HCEC 1CT (cell line): ENCODE measurements around the gene MCRIP2.
A peak's percentile ranks its signal among the peaks of the same experiment; 100 is the strongest.

Source experiments
- DNase-seq: peaks from one replicate; pipeline ENCODE4 v3.0.0-alpha.2; 2017

Gene MCRIP2

GRCh38 chr16:649631-650030 lies 8.0 kb downstream of the MCRIP2 start:
- DNase-seq, result no peak

GRCh38 chr16:651844-652243 lies 10.2 kb downstream of the MCRIP2 start:
- DNase-seq, result no peak

- no peak for DNase-seq
Observed at GRCh38 chr16:652454-653305, 11.1 kb downstream of the MCRIP2 start.

- DNase-seq, result no peak
Observed at GRCh38 chr16:654034-654433, 12.4 kb downstream of the MCRIP2 start.

- DNase-seq, result no peak
Observed at GRCh38 chr16:657487-657886, 15.9 kb downstream of the MCRIP2 start.

GRCh38 chr16:658679-659571 lies 17.3 kb downstream of the MCRIP2 start:
- DNase-seq, result no peak

GRCh38 chr16:659618-660017 lies 18.0 kb downstream of the MCRIP2 start:
- DNase-seq, result no peak

GRCh38 chr16:660132-660458 lies 18.5 kb downstream of the MCRIP2 start:
- DNase-seq, result no peak

- DNase-seq, result peak; percentile 77
Observed at GRCh38 chr16:660459-661183, 19.0 kb downstream of the MCRIP2 start.

GRCh38 chr16:661184-661821 lies 19.7 kb downstream of the MCRIP2 start:
- no peak for DNase-seq

GRCh38 chr16:662095-662494 lies 20.5 kb downstream of the MCRIP2 start:
- no peak for DNase-seq

- DNase-seq, result no peak
Observed at GRCh38 chr16:662597-662996, 21.0 kb downstream of the MCRIP2 start.

GRCh38 chr16:666572-666971 lies 24.9 kb downstream of the MCRIP2 start:
- DNase-seq, result no peak

GRCh38 chr16:667113-667779 lies 25.6 kb downstream of the MCRIP2 start:
- no peak for DNase-seq

GRCh38 chr16:667780-668518 lies 26.3 kb downstream of the MCRIP2 start, which contains the start of gene RHOT2:
Gene RHOT2 (plus strand): TSS chr16:668132. CDS start chr16:668200, 68 bp downstream.
- peak; percentile 89 for DNase-seq

- DNase-seq, result no peak
Observed at GRCh38 chr16:668519-669171, 27.0 kb downstream of the MCRIP2 start.

- DNase-seq, result no peak
Observed at GRCh38 chr16:669666-670065, 28.0 kb downstream of the MCRIP2 start.

- no peak for DNase-seq
Observed at GRCh38 chr16:670485-671352, 29.1 kb downstream of the MCRIP2 start.

- DNase-seq, result no peak
Observed at GRCh38 chr16:671353-672131, 29.9 kb downstream of the MCRIP2 start.
